NCI-H2107 (cell line): ENCODE data around the gene TMEM14A.
"Not testable (repeated sequence)": the region's sequence is repeated elsewhere in the genome, so short reads cannot be mapped to it uniquely, and the experiment has no call there.

Source experiments
- DNase-seq: peaks from one replicate; lab custom pipeline; 2025; lab: John Stamatoyannopoulos, UW

The TMEM14A gene, protein sequence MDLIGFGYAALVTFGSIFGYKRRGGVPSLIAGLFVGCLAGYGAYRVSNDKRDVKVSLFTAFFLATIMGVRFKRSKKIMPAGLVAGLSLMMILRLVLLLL

DNA sequence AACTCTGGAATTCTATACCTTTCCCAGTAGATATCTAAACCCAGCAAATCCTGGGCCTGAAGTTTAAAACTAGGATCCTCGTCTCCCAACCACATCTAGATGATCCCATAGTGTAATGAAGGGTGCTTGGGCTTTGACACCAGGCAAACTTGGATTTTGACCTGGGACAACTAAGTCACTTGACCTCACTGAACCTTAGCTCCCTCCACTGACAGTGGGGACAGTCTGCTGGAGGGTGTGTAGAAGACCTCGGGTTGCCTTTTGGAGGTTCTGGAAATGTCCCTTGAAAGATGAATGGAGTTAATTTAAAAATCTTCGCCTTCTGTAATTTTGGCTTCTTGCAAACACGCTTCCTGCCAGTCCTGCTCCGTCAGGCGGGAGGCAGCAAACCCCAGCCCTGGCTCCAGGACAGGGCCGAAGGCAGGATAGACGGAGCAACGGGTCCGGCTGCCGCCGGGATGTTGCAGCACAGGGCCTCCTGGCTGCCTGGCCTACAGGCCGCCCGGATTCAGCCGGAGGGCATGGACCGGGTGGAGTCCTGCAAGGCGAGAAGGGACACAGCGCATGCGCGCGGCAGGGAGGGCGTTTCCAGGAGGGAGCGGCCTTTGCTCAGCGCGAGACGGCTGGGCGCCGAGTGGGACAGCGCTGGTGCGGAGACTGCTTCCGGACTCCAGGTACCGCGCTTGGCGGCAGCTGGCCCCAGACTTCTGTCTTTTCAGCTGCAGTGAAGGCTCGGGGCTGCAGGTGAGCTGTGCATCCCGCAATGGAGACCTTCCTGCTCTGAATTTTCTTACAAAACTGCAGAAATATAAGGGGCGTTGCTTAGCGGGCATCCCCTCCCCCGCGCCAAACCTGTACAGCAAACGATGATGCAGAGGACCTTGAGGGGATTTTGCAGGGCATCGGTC is at the start of gene TMEM14A:
Gene TMEM14A (plus strand): TSS at position 612 of the 908 bp plus-strand sequence. CDS start 5,990 bp downstream, outside the sequence.
- peak; percentile 61 for DNase-seq

DNA sequence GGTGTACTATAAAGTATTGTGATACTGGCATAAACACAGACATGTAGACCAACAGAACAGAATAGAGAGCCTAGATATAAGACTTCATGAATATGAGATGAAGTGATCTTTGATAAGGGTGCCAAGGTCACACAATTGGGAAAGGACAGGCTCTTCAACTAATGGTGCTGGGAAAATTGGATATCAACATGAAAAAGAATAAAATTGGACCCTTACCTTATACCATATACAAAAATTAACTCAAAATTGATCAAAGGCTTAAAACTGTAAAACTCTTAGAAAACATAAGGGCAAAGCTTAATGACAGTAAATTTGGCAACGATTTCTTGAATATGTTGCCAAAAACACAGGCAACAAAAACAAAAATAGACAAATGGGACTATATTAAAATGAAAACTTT is 49.3 kb upstream of the TMEM14A start:
- DNase-seq = no peak

DNA sequence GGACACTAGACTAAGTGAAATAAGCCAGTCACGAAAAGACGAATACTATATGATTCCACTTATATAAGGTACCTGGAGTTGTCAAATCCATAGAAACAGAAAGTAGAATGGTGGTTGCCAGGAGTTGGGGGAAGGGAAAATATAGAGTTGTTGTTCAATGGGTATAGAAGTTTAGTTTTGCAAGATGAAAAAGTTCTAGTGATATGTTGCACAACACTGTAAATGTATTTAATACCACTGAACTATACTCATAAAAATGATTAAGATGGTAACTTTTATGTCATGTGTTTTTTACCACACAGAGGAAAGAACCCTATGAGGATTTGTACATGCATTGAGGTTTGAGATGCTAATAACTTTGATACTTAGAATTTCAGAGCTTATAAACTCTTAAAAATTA is 48.1 kb upstream of the TMEM14A start:
- DNase-seq = no peak

DNA sequence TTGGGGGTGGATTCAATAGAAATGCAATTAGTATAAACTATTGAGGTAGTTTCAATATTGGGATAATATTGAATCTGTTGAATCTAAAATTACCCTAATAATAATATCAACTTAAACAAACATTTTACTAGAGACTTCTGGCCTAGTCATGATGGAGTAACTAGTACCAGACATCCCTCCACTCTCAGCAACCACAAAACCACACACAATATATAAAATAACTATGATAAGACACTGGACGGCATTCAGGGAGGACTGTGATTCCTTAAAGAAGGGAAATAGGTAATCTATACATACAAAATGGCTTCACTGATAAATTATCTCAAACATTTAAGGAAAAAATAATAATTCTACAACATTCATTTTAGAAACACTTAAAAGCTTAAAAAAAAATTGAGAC is 38.9 kb upstream of the TMEM14A start:
- no peak for DNase-seq

DNA sequence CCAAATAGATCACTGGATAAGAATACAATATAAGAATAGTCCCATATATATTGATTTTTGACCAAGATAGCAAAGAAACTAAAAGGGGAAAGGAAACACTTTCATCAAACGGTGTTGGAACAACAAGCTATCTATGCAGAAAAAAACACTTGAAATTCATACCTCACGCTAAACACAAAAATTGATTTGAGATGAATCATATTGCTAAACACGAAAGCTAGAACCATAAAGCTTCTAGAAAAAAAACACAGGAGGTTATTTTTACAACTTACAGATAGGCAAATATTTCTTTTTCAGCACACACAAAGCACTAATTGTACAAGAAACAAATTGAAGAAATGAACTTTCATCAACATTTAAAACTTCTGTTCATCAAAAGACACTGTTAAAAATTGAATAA is 36.7 kb upstream of the TMEM14A start:
- no peak for DNase-seq

DNA sequence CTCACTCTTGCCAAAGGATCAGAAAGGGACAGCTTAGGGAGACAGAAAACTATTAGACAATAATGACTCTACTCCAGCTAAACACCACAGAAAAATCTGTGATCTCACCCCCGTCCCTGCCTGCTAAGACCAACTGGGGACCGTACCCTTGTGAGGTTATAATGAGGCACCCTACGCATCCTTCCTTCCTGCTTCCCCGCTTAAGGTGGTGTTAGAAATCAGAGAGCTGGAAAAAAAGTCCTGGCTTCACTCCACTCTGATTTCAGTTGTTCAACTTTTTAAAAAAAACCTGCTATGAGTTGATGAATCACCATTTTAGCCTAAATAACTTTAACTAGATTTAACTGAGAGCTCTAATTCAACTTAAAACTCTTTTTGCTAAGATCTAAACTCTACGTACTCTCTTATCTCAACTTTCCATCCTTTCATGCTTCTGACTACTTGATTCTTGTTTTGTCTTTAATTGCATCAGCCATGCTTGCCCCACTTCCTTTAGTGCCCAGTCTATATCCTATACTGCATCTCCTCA is 35.8 kb upstream of the TMEM14A start:
- DNase-seq = no peak

DNA sequence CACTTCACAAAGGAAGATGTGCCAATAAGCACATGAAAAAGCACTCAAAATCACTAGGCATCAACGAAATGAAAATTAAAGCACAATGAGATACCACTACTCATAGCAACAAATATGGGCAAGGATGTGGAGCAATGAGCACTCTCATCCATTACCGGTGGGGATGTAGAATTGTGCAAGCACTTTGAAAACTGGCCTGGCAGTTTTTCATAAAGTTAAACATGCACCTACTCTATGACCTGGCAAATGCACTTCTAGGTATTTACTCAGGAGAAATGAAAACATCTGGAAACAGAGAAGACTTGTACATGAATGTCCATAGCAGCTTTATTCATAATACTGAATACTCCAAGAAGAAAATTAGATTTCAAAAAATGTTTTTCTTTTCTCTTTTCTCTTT is 34.1 kb upstream of the TMEM14A start:
- no peak for DNase-seq

DNA sequence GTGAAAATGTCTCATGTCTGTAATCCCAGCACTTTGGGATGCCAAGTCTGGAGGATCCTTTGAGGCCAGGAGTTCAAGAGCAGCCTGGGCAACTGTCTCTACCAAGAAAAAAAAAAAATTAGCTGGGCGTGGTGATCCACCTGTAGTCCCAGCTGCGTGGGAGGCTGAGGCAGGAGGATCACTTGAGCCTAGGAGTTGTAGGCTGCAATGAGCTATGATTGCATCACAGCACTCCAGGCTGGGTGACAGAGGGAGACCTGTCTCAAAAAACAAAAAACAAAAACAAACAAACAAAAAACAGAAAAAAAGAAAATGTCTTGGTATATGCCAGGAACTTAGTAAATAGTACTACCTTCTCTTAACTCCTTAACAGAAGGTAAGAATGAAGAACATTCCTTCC is 31.4 kb upstream of the TMEM14A start:
- no peak for DNase-seq

DNA sequence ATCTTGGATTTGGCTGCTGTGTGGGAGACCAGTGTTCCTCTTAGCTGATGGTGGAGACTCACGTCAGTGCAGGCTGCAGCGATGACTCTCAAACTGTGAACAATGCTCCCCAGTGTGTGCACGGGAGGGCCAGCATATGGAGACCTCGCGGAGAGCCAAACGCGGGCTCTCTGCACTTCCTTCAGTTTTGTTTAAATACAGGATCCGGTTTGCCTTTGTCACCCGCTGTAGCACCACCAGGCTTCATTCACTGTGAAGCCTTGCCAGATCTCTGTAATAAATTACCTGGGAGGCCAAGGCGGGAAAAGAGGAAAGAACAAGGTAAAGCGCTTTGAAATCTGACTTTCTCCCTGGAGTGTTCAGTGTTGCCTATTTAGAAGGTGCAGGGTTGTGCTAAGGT is 30.7 kb upstream of the TMEM14A start:
- DNase-seq = no peak

DNA sequence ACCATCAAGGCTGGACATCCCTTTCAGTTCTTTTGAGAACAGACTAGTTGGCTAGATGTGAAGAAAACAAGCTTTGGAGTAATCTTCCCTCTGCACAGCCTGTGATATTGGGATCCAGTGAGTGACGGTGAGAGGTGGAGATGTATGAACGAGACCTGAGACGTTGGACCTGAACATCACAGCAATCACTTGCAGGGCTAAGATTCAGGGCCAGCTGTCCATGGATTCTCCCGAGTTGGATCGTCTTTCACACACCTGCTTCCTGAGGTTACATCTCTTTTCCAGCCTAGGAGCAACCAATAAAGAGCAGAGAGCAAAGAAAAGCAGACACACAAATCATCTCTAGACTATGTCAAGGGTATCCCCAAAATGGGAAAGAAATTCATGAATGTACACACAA is 30.0 kb upstream of the TMEM14A start:
- no peak for DNase-seq

DNA sequence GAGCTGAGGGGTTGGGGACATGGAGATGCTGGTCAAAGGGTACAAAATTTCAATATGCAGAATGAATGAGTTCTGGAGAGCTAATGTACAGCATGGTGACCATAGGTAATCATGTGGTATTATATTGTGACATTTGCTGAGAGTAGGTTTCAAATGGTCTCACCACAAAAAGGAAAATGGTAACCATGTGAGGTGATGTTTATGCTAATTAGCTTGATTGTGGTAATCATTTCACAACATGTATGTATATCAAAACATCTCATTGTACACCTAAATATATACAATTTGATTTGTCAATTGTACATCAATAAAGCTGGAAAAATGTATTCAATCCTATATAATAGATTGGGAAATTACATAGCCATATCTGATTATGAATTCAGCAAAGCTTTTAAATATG is 29.5 kb upstream of the TMEM14A start:
- DNase-seq = no peak

DNA sequence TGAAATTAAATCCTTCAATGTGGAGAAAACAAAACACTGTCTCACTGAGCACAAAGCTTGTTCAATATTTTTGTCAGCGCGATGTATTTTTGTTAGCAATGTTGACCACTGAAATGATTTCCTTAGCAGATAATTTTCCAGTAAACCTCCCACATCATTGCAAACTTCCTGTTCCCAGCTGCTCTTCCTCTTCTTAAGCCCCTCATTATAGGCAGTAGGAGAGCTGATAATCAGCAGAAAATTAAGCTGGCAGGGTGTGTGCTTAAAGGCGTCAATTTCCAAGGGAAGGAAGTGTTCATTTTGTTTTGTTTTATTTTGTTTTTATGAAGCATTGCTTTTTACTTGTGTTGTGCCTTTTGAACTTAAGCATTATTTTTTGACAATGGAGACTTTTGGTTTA is 29.1 kb upstream of the TMEM14A start:
- no peak for DNase-seq

DNA sequence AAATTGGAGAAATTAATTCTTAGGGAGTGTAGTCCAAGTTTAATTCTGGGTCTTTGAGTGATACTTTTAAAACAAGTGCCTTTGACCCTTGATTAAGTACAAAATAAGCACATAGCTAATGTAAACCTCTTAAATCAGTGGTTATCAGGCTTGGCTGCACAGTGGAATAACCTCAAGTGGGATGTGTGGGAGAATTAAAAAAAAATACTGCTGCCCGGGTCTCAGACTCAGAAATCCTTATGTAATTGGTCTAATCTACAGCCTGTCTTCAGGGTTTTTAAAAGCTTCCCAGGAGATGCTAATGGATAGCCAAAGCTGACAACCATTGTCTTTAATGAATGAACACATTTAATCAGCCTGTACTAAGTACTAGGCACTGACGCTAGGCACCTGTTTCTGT is 28.5 kb upstream of the TMEM14A start:
- DNase-seq = no peak

DNA sequence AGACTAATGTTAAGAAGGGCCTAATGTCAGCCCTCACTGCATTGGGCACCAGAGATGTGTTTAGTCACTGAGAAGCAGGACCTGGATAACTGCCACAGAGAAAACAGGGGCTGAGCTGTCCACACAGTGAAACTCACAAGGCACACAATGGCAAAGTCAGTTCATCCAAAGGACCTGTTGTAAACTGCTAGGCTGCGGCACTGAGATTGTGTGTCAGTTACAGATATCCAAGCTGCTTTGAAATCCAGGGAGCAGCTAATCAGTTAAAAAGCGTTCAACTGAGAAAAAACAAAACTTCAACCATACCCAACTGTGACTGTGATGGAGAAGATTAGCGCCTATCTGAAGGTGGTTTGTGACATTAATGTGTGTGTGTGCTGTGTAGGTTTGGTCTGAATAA is 27.8 kb upstream of the TMEM14A start:
- no peak for DNase-seq

DNA sequence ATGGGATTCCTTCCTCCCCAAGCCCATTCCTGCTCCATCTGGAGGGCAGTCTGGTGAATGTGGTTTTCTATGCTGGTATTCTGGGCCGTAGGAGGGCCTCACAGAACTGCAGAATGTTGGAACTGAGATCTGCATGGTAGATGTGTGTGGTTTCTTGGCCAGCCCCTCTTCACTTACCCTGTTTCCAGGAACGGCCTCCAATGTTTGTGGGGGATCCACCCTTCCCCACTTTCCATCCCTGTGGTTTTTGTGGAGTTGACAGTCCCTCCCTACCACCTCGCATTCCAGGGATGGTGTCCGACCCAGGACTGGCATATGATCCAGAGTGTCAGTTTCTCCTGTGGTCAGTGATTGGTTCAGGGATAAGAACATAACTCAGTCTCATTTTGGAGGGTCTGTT is 26.7 kb upstream of the TMEM14A start:
- no peak for DNase-seq

DNA sequence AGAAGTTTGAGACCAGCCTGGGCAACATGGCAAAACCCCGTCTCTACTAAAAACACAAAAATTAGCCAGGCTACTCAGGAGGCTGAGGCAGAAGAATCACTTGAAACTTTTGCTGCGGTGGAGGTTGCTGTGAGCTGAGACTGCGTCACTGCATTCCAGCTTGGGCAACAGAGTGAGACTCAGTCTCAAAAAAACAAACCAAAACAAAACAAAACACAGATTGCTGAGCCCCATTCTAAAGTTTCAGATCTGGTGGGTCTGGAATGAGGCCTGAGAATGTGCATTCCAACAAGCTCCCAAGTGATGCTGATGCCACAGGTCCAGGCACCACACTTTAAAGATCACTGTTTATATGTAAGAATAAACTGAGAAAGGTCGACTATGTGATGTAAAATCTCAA is 24.9 kb upstream of the TMEM14A start:
- DNase-seq = no peak

DNA sequence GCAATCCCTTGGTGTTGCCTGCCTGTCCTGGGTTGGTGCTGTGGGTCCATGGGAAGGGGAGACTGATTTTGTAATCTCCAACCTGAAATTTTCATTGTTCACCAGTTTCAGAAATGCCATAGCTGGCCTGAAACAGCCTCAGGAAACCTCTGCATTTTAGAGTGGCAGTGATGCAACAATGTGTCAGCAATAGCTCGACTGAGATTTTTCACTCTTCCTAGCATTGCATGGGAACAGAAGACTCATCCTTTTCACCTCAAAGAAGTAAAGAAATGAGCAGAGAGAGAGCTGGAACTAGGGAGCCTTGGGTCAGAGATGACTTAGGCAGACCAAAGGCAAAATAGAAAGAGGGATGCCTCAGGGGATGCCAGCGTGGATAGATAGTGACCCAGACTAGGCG is 23.7 kb upstream of the TMEM14A start:
- DNase-seq = no peak

DNA sequence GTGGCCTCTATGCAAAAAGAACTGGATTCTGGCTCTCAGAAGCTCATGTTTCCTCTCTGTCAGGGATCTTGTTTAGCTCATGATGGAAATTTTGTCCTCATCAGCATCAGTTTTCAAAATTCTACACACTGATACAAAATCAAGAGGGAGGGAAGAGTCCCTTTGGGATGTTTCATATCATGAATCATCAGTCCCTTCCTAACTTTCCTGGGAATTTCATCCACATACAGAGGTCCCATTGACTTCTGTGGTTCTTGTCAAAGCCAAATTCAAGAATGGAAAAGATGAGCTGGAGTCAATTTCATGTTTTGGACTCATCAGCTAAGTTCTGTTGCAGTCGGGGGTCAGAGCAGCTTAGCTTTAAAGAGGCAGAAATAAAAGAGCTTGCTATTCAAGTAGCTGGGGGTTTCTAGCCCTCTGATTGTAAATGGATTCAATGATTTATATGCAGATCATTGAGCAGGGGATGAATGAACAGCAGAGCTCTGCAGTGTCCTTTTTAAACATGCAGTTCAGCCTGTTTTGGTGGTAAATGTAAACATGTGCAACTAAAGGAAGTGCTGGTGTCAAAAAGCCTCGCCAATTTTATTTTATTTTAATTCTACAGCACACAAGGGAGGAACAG is 21.3 kb upstream of the TMEM14A start:
- DNase-seq = no peak

DNA sequence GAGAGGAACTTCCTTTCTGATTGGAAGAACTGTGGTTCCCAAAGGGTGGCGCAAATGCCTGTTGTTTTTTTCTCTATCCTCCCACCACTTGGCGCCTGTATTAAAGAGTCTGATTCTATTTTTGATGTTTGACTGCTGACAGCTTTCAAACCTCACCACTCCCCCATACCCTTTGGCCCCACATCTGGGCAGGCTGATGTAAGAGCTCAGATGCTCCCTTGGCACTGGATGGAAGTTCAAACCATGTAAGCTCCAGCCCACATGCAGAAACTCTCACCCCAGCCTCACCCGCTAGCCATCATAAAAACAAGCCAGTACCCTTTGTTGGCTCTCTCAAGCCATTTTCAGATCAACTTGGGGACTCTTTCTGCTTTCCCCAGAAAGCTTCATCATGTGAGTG is 20.0 kb upstream of the TMEM14A start:
- DNase-seq = no peak

DNA sequence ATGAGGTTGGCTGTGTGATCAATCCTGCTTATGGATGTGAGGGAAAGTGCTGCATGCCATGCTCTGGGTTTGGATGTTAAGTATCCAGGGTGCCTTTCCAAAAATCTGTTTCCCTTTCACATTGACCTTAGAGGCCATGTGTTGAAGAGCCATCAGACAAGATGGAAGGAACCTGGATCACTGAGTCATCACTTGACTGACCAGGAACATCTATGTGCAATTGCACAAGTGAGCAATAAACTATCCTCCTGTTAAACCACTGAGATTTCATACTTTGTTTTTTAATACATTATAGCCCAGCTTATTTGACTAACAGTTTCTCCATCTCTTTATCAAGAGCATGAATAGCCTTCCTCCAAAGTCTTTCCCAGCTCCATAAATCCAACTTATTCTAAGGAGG is 17.8 kb upstream of the TMEM14A start:
- no peak for DNase-seq

DNA sequence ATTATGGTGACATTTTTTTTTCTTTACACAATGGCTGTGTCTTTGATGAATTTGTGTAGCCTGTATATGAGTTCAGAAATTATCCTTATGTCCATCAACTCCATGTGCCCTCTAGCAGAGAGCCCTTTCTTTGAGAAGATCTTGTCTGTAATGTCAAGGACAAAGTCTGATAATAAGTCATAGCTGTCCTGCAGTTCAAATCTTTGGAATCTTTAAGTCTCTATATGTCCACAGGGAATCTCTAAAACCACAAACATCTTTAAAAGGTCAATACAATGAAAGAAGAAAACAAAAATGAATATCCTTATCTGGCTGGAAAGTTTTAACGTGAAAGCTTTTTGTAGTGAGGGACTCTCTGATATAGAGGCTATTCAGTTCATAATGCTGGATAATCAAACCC is 16.9 kb upstream of the TMEM14A start:
- no peak for DNase-seq

DNA sequence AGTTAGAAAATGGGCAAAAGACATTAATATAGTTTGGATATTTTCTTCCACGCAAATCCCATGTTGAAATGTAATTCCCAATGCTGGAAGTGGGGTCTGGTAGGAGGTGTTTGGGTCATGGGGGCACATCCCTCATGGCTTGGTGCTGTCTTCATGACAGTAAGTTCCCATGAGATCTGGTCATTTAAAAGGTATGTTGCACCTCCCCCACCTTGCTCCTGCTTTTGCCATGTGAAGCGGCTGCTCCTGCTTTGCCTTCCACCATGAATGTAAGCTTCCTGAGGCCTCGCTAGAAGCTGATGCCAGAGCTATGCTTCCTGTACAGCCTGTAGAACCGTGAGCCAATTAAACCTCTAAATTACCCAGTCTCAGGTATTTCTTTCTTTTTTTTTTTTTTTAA is 16.3 kb upstream of the TMEM14A start:
- no peak for DNase-seq

DNA sequence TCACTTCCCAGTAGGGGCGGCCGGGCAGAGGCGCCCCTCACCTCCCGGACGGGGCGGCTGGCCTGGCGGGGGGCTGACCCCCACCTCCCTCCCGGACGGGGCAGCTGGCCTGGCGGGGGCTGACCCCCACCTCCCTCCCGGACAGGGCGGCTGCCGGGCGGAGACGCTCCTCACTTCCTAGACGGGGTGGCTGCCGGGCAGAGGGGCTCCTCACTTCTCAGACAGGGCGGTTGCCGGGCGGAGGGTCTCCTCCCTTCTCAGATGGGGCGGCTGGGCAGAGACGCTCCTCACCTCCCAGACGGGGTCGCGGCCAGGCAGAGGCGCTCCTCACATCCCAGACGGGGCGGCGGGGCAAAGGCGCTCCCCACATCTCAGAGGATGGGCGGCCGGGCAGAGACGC is 15.0 kb upstream of the TMEM14A start:
- not testable (repeated sequence) for DNase-seq
